Measurements from ENCODE around the gene PDIK1L. TPM values are rescaled to one million over a fixed set of nuclear protein-coding genes. Genes with fewer than 3 reads are reported as not detected.

The PDIK1L gene
- total and polyA plus RNA-seq, 8 donors: 1.7 to 12.1 (median 6.0) TPM

DNA sequence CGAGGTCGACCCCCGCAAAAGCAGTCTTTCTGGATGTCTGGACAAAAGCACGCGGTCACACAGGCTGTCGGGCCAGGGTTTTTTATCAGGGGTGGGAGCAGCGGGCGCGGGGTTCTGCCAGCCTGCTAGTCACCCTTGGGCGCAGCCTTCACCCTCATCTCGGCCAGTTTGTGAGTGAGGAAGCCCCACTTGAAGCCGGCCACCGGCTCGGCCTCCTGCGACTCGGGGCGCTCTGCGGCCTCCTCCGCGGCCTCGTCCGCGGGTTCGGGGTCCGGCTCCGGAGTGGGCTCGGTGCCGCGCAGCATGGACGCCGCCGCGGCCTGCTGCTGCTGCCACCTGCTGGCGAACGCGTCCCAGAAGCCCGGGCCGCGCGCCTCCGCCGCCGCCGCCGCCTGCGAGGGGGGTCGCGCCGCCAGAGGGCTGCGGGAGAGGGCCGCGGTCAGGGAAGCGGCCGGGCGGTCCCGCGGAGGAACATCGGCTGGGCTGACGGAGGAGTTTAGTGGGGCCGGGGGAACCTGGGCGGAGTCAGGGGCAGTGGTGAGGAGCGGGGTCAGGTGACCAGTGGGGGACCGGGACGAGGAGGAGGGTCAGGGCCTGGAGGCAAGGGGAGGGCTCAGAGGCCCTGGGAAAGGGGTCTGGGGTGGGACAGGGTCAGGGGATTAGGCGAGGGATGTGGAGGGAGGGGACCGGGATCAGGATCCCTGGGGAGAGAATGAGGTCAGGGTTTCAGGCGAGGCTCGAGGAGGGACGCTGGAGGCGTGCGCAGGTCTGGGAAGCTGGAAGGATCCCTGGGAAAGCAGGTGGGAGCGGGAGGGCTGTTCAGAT lies 52.6 kb downstream of the PDIK1L start:
- H3K27ac ChIP-seq: no peak overlapping the region

DNA sequence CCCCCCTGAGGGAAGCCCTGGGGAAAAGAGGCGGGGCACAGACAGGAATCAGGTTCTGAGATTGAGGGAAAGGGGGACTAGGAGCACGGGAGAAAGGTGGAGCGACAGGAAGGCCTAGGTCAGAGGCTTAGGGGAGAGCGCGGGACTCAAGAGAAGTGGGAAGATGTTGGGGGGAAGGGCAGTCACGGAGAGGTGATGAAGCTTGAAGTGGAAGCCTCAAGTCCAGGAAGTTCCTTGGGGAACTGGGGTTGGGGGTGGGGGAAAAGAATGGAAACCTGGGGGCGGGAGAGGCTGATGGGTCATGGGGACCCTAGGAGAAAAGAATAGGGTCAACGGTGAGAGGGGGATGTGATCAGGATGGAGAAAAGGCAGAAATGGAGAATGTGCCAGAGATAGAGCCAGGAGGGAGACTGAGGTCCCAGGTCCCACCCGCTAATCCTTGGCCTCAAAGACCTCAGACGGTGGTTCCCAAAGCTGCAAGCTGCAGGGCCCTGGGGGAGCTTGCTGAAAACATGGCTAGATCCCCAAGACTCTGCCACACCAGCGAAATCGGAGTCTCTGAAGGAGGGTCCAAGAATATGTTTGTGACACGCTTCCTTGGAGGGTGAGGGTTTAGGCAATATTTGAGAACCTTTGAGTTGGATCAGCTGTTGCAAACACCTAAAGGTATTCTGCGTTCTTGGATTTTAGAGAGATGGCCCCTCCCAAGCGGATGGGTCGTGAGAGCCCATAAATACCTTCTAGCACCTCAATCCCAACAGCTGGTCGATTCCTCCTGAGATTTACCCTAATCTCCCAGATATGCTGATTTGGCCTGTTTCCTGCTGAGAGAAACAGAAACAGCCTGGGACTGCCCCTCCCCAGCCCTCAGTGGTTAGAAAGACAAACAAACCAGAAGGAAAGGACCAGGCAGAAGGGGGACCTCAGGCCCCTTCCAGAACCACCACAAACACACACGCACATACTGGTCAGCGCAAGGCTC lies 53.5 kb downstream of the PDIK1L start:
- 72 to 74% methylated on average over 19 of the region's 19 CpGs for WGBS, 2 donors
- intact Hi-C loops (cut with DNase I): no loop called here
- Histone ChIP-seq H3K4me3 (no peak overlapping the region), H3K9me3 (no peaks in the 10 kb centered on the region), H3K27me3 (no peaks in the 10 kb centered on the region), H3K36me3 (no peaks in the 10 kb centered on the region), H3K27ac (no peak overlapping the region), H3K4me1 (peaks cover 0 to 3% (median 3%) of the 10 kb centered on the region in 3 donors)
- FAIRE-seq (no peak), DNase-seq (peak in 2 of 6 donors; percentile 11 to 16), ATAC-seq (no peak)
- TF ChIP-seq, protein P1, sequence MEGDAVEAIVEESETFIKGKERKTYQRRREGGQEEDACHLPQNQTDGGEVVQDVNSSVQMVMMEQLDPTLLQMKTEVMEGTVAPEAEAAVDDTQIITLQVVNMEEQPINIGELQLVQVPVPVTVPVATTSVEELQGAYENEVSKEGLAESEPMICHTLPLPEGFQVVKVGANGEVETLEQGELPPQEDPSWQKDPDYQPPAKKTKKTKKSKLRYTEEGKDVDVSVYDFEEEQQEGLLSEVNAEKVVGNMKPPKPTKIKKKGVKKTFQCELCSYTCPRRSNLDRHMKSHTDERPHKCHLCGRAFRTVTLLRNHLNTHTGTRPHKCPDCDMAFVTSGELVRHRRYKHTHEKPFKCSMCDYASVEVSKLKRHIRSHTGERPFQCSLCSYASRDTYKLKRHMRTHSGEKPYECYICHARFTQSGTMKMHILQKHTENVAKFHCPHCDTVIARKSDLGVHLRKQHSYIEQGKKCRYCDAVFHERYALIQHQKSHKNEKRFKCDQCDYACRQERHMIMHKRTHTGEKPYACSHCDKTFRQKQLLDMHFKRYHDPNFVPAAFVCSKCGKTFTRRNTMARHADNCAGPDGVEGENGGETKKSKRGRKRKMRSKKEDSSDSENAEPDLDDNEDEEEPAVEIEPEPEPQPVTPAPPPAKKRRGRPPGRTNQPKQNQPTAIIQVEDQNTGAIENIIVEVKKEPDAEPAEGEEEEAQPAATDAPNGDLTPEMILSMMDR (IDR thresholded peaks at IDR 0.05): no peak

More for the DNA sequence above, 52.6 kb downstream of the PDIK1L start:
- peak in 4 of 6 donors; percentile 56 to 85 (median 74) for DNase-seq
- Histone ChIP-seq H3K36me3 (no peaks in the 10 kb centered on the region), H3K9me3 (no peaks in the 10 kb centered on the region), H3K4me1 (peaks cover 0 to 3% (median under 1%) of the 10 kb centered on the region in 3 donors), H3K4me3 (peak overlapping the region; percentile 10 to 49 (median 30)), H3K27me3 (no peaks in the 10 kb centered on the region)
- ATAC-seq: peak; percentile 54 to 75 (median 58)
- 10 to 11% methylated on average over 69 to 72 of the region's 72 CpGs for WGBS, 2 donors
- FAIRE-seq: no peak
- TF ChIP-seq, protein P1 (IDR thresholded peaks at IDR 0.05): peak; percentile 30 to 53 (median 47)
- intact Hi-C loops (cut with DNase I): no loop called here

DNA sequence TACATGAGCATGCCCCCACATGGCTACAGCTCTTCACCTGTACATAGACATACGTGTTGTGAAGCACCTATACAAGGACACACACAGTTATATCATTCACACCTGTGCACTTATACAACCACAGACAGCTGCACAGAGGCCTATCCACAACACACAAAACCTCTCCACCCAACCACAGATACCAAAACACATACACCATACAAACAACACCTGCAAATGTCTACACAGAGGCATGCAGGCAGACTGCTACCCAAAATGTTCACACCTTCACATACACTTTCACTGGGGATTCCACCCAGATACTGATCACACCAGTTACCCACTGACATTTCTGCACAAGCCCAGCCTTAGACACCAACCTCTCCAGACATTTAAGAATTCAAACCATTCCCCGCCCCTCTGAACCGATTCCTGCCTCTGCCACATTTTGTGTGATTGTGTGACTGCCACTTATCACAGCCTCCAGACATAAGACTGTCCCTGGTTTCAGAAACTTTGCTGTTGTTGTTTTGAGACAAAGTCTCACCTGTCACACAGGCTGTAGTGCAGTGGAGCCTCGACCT lies 55.2 kb downstream of the PDIK1L start:
- ATAC-seq (no peak), FAIRE-seq (no peak), DNase-seq (no peak)
- Histone ChIP-seq H3K4me1 (peaks cover 0 to 9% (median 9%) of the 10 kb centered on the region in 3 donors), H3K36me3 (no peaks in the 10 kb centered on the region), H3K9me3 (no peaks in the 10 kb centered on the region), H3K4me3 (no peak overlapping the region), H3K27me3 (no peaks in the 10 kb centered on the region), H3K27ac (no peak overlapping the region)
- WGBS, 2 donors: 72 to 82% methylated on average over 4 of the region's 4 CpGs
- TF ChIP-seq, protein P1 (IDR thresholded peaks at IDR 0.05): no peak
- intact Hi-C loops (cut with DNase I): no loop called here

DNA sequence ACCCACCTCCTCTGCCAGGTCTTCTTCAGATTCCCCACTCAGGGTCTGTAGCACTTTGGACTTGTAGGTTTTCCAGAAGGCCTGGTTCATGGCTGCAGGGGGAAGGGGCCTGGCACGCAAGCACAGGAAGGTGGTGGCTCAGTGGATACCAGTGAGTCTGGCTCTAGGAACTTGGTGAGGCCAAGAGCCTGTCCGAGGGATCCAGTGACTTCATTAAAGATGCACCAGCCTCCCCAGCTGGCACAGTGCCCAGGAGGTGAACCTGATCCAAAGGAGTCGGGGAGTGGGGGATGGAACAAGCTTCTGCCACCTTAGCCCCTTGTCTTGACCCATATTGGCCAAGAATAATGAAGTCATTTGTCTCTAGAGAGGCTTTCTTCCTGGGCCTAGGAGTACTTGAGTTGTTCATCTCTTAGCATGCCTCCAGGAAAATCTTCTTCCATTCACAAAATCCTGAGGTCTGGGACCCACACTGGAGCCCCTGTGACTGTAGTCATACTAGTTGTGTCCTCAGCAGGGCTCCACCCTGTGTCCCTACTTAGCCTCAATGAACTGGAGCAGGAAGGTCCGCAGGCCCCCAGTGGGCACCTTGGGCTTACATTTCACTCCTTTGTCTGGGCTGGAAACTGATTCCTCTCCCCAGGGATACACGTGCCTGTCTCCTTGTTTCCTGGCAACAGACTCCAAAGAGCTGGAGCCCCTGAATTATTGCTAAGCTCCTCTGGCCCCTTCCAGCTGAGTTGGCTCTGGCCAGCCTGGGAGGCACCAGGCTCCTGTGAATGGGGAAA lies 57.0 kb downstream of the PDIK1L start, which contains the start of gene C1orf232:
Gene C1orf232, minus strand, starts transcription at position 554 of the 788 bp plus-strand sequence. Its CDS starts 464 bp downstream, at position 90.
- Histone ChIP-seq H3K27me3 (no peaks in the 10 kb centered on the region), H3K27ac (peak within 1 kb of the TSS; percentile 67 to 85 (median 74)), H3K9me3 (no peaks in the 10 kb centered on the region), H3K4me1 (peaks cover 0 to 9% (median 9%) of the 10 kb centered on the region in 3 donors), H3K4me3 (peak within 1 kb of the TSS; percentile 63 to 98 (median 94)), H3K36me3 (no peaks in the 10 kb centered on the region)
- ATAC-seq (no peak), DNase-seq (peak in 2 of 6 donors; percentile 68 to 81), FAIRE-seq (no peak)
- TF ChIP-seq, protein P1 (IDR thresholded peaks at IDR 0.05): no peak
- intact Hi-C loops (cut with DNase I): no loop called here
- WGBS, 2 donors: 60 to 66% methylated on average over 5 of the region's 5 CpGs

Data from pancreas (tissue), 10 donors.